Tibial nerve (tissue), 4 donors: ENCODE measurements around the gene GUCY1A1. TPM values are rescaled to one million over a fixed set of nuclear protein-coding genes. Genes with fewer than 3 reads are reported as not detected.

Experiments
- DNase-seq, 2 donors: peaks; one replicate each; pipeline ENCODE4 v3.0.0-alpha.2; 2019; ENCODE audit warnings: low spot score in 2 of 2
- H3K27ac ChIP-seq, 4 donors: fragments of 200-600 bp; sonication (generic) in 3 of 4; one replicate each; pipeline ENCODE4 v1.5.1; 2017 to 2019; ENCODE audit warnings: mild to moderate bottlenecking in 1 of 4
- H3K27me3 ChIP-seq, 2 donors: fragments of 200-600 bp; sonication (generic) in 1 of 2; one replicate each; pipeline versions ENCODE4 v1.5.1 to v1.6.0; 2017 to 2019
- H3K36me3 ChIP-seq, 3 donors: fragments of 200-600 bp; sonication (generic); one replicate each; pipeline ENCODE4 v1.5.1; 2018 to 2019
- H3K4me1 ChIP-seq, 4 donors: fragments of 200-600 bp; sonication (generic) in 3 of 4; one replicate each; pipeline ENCODE4 v1.5.1; 2017 to 2019
- H3K4me3 ChIP-seq, 4 donors: fragments of 200-600 bp; sonication (generic) in 3 of 4; one replicate each; pipeline ENCODE4 v1.5.1; 2017 to 2019; ENCODE audit warnings: mild to moderate bottlenecking in 1 of 4, moderate library complexity in 1 of 4
- H3K9me3 ChIP-seq, 4 donors: fragments of 200-600 bp; sonication (generic) in 3 of 4; one replicate each; pipeline ENCODE4 v1.5.1; 2017 to 2019
- CTCF ChIP-seq, 5 experiments: fragments of 200-600 bp in 3 of 5; fragments of 450-650 bp in 2 of 5; sonication (generic) in 3 of 5; IDR thresholded peaks; one replicate each; pipeline ENCODE4 v1.5.1; 2016 to 2019; ENCODE audit warnings: antibody characterized with exemption in 5 of 5, mild to moderate bottlenecking in 3 of 5, moderate library complexity in 2 of 5
- EP300 ChIP-seq, 2 donors: sonication (generic); formaldehyde crosslinking; IDR thresholded peaks; one replicate each; pipeline ENCODE4 v1.6.1; 2017; ENCODE audit warnings: antibody characterized with exemption in 2 of 2, mild to moderate bottlenecking in 1 of 2
- POLR2A ChIP-seq, 2 donors: fragments of 450-650 bp; IDR thresholded peaks; one replicate each; pipeline ENCODE4 v1.6.1; 2017; ENCODE audit warnings: antibody characterized with exemption in 2 of 2, mild to moderate bottlenecking in 2 of 2, moderate library complexity in 2 of 2
- WGBS, 2 donors: methylation state at CpG; one replicate each; pipeline ENCODE4 v1.1.5; 2018; 5-methylcytosine and 5-hydroxymethylcytosine counted together
- total RNA-seq, 4 donors: library from RNA; depleted of rRNA; stranded (reverse); fragments of >200 nt; gene quantifications; one replicate each; pipeline ENCODE4 v1.1.0, GENCODE V29; 2016

GUCY1A1 gene
- total RNA-seq, 4 donors from 2014 or later = 6.7 to 20.3 (median 9.3) TPM

- H3K4me1 ChIP-seq = peaks cover 0 to 21% (median 0%) of the 10 kb centered on the region in 4 donors
- H3K27ac ChIP-seq = peak overlapping the region in 1 of 4 donors; percentile 50
- no peaks in the 10 kb centered on the region for H3K27me3 ChIP-seq
- TF ChIP-seq POLR2A (IDR thresholded peaks at IDR 0.05) (no peak), CTCF (IDR thresholded peaks at IDR 0.05) (no peak), EP300 (IDR thresholded peaks at IDR 0.05) (no peak)
- no peak for DNase-seq
- H3K36me3 ChIP-seq = no peaks in the 10 kb centered on the region
- no peak overlapping the region for H3K4me3 ChIP-seq
- H3K9me3 ChIP-seq = no peaks in the 10 kb centered on the region
Measured at GRCh38 chr4:155762334-155762733, 95.7 kb downstream of the GUCY1A1 start.

- WGBS, 2 donors = 76 to 90% methylated on average over 2 of the region's 2 CpGs
- H3K27me3 ChIP-seq = no peaks in the 10 kb centered on the region
- DNase-seq = no peak
- TF ChIP-seq EP300 (IDR thresholded peaks at IDR 0.05) (no peak), POLR2A (IDR thresholded peaks at IDR 0.05) (no peak), CTCF (IDR thresholded peaks at IDR 0.05) (no peak)
- H3K27ac ChIP-seq = no peak overlapping the region
- no peaks in the 10 kb centered on the region for H3K36me3 ChIP-seq
- peaks cover 0 to 18% (median 0%) of the 10 kb centered on the region in 4 donors for H3K4me1 ChIP-seq
- H3K4me3 ChIP-seq = no peak overlapping the region
- H3K9me3 ChIP-seq = no peaks in the 10 kb centered on the region
Measured at GRCh38 chr4:155763551-155763950, 96.9 kb downstream of the GUCY1A1 start.

DNA sequence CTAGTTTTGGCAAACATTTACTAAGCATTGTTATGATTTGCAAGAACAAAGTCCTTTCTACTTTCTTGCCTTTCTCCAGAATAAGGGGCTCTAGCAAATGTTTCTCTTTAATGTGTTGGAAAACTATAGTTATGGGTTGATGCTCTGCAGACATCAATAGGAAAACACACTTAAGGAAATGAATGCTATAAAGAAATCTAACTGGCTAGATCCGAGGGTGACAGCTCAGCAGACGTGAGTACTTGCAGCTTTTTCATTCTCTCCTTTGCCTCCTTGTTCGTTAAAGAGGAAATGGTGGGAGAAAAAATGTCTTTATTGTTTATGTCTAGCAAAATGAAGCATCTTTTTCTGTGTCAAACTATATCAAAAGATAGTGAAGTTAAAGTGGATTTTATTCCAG is 98.5 kb downstream of the GUCY1A1 start:
- no peaks in the 10 kb centered on the region for H3K27me3 ChIP-seq
- peaks cover 0 to 4% (median 0%) of the 10 kb centered on the region in 4 donors for H3K4me1 ChIP-seq
- WGBS, 2 donors = 61 to 72% methylated on average over 3 of the region's 3 CpGs
- H3K27ac ChIP-seq = no peak overlapping the region
- TF ChIP-seq CTCF (IDR thresholded peaks at IDR 0.05) (no peak), EP300 (IDR thresholded peaks at IDR 0.05) (no peak), POLR2A (IDR thresholded peaks at IDR 0.05) (no peak)
- no peak for DNase-seq
- H3K4me3 ChIP-seq = no peak overlapping the region
- H3K9me3 ChIP-seq = no peaks in the 10 kb centered on the region
- no peaks in the 10 kb centered on the region for H3K36me3 ChIP-seq

- no peak for DNase-seq
- no peaks in the 10 kb centered on the region for H3K4me1 ChIP-seq
- no peak for TF ChIP-seq EP300 (IDR thresholded peaks at IDR 0.05)
- TF ChIP-seq POLR2A (IDR thresholded peaks at IDR 0.05) = no peak
- no peak for TF ChIP-seq CTCF (IDR thresholded peaks at IDR 0.05)
- H3K4me3 ChIP-seq = no peak overlapping the region
- H3K27ac ChIP-seq = no peak overlapping the region
- no peaks in the 10 kb centered on the region for H3K9me3 ChIP-seq
- 83 to 84% methylated on average over 2 of the region's 2 CpGs for WGBS, 2 donors
- H3K36me3 ChIP-seq = no peaks in the 10 kb centered on the region
- H3K27me3 ChIP-seq = no peaks in the 10 kb centered on the region
Measured at GRCh38 chr4:155766622-155767021, 100.0 kb downstream of the GUCY1A1 start.

- TF ChIP-seq CTCF (IDR thresholded peaks at IDR 0.05) (no peak), POLR2A (IDR thresholded peaks at IDR 0.05) (no peak), EP300 (IDR thresholded peaks at IDR 0.05) (no peak)
- no peak overlapping the region for H3K4me3 ChIP-seq
- no peak overlapping the region for H3K27ac ChIP-seq
- H3K36me3 ChIP-seq = no peaks in the 10 kb centered on the region
- DNase-seq = no peak
- no peaks in the 10 kb centered on the region for H3K4me1 ChIP-seq
- H3K9me3 ChIP-seq = no peaks in the 10 kb centered on the region
- no peaks in the 10 kb centered on the region for H3K27me3 ChIP-seq
Measured at GRCh38 chr4:155768370-155768769, 101.7 kb downstream of the GUCY1A1 start.
